Measurements from ENCODE around the gene OOSP1. TPM values are rescaled to one million over a fixed set of nuclear protein-coding genes. Genes with fewer than 3 reads are reported as not detected.
"Not testable (repeated sequence)": the region's sequence is repeated elsewhere in the genome, so short reads cannot be mapped to it uniquely, and the experiment has no call there.

The OOSP1 gene, protein sequence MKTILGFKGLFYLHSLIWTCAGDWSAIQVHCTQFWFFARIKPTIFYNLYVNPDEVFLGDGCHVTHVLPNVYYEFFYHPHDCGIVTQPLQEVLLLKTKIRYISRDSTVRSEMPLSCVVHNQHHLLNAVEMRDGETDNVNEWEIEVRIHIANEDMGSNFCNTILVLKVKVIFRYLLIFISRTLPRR
- total RNA-seq (0.48 TPM), polyA plus RNA-seq (not detected)

DNA sequence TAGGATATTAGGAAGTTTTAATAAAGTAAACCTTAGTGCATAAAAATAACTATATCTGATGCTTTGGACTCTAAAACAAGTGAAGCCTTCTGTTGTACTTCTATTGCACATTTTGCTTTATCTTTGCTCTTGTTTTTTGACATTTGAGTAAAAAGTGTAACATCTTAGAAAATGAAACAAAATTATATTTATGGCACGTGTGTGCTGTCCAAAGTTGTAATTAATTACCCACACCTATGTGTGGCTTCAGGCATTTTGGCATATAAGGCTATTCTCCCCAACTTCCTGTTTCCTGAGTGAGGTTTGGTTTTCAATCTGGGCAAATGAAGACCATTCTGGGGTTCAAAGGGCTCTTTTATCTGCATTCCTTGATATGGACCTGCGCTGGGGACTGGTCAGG lies at the start of gene OOSP1:
Gene OOSP1 (plus strand): TSS at position 301 of the 400 bp plus-strand sequence. CDS start 23 bp downstream, at position 324.
- WGBS = 66% methylated on average over 2 of the region's 2 CpGs
- Histone ChIP-seq H3K4me1 (ENCODE audit: insufficient read depth) (no peaks in the 10 kb centered on the region), H3K36me3 (ENCODE audit: insufficient read depth) (no peaks in the 10 kb centered on the region), H3K27ac (ENCODE audit: low read depth) (no peak within 1 kb of the TSS), H3K4me3 (ENCODE audit: low read depth, low read length) (no peak within 1 kb of the TSS)
- no peak for DNase-seq (ENCODE audit: extremely low spot score)

DNA sequence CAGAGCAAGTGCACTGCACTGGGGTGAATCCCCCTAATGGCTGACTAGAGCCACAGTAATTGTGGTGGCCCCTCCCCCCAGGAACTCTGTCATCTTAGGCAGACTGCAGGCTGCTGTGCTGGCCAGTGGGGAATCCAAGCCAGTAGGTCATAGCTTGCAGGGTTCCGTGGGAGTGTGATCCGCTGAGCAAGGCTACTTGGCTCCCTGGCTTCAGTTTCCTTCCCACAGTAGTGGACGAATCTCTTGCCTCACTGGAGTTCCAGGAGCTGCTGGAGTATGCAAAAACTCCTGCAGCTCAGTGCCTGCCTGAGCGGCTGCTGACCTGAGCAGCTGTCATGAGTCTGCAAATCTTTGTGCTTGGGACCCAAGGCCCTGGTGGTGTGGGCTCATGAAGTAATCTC lies 46.5 kb upstream of the OOSP1 start:
- no peak for DNase-seq (ENCODE audit: extremely low spot score)
- Histone ChIP-seq H3K4me1 (ENCODE audit: insufficient read depth) (no peaks in the 10 kb centered on the region), H3K36me3 (ENCODE audit: insufficient read depth) (no peaks in the 10 kb centered on the region), H3K27ac (ENCODE audit: low read depth) (no peak overlapping the region), H3K4me3 (ENCODE audit: low read depth, low read length) (no peak overlapping the region)
- 27% methylated on average over 4 of the region's 4 CpGs for WGBS

GRCh38 chr11:59894616-59895015 lies 43.6 kb upstream of the OOSP1 start:
- Histone ChIP-seq H3K36me3 (ENCODE audit: insufficient read depth) (no peaks in the 10 kb centered on the region), H3K4me3 (ENCODE audit: low read depth, low read length) (no peak overlapping the region), H3K27ac (ENCODE audit: low read depth) (no peak overlapping the region), H3K4me1 (ENCODE audit: insufficient read depth) (no peaks in the 10 kb centered on the region)
- WGBS = 85% methylated on average over 1 of the region's 1 CpG
- DNase-seq (ENCODE audit: extremely low spot score) = no peak

GRCh38 chr11:59898046-59898445 lies 40.2 kb upstream of the OOSP1 start:
- H3K27ac ChIP-seq (ENCODE audit: low read depth) = no peak overlapping the region
- no peaks in the 10 kb centered on the region for H3K36me3 ChIP-seq (ENCODE audit: insufficient read depth)
- no peak overlapping the region for H3K4me3 ChIP-seq (ENCODE audit: low read depth, low read length)
- WGBS = 95% methylated on average over 31 of the region's 31 CpGs
- no peak for DNase-seq (ENCODE audit: extremely low spot score)
- no peaks in the 10 kb centered on the region for H3K4me1 ChIP-seq (ENCODE audit: insufficient read depth)

DNA sequence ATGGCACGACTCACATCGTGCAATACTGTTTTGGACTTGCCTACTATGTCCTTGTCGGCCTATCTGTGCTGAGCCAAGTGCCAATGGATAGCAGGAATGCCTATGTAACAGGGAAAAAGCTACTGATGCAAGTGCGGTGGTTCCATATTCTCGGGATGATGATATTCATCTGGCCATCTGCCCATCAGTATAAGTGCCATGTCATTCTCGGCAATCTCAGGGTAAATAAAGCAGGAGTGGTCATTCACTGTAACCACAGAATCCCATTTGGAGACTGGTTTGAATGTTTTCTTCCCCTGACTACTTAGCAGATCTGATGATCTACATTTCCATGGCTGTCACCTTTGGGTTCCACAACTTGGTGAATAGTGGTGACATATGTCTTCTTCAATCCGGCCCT lies 39.6 kb upstream of the OOSP1 start:
- H3K36me3 ChIP-seq (ENCODE audit: insufficient read depth) = no peaks in the 10 kb centered on the region
- no peak overlapping the region for H3K4me3 ChIP-seq (ENCODE audit: low read depth, low read length)
- no peaks in the 10 kb centered on the region for H3K4me1 ChIP-seq (ENCODE audit: insufficient read depth)
- no peak for DNase-seq (ENCODE audit: extremely low spot score)
- H3K27ac ChIP-seq (ENCODE audit: low read depth) = no peak overlapping the region
- WGBS = 80% methylated on average over 7 of the region's 7 CpGs

DNA sequence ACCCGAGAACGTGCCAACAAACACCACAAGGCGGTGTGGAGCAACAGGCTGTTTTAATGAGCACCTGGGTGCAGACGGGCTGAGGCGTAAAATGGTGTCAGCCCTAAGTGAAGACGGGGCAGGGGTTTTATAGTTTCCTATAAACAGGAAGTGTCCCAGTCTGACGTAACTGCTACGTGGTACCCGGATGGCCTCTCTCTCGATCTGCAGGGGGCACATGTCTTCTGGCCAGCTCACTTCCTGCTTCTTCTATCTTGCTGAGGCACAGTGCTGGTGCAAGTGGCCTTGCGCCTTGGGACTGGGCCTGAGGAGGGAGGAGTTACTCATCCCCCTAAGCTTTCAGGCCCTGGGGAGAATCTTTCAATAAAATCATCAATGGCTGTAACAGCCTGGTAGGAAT lies 38.7 kb upstream of the OOSP1 start:
- H3K4me1 ChIP-seq (ENCODE audit: insufficient read depth) = no peaks in the 10 kb centered on the region
- no peak for DNase-seq (ENCODE audit: extremely low spot score)
- H3K27ac ChIP-seq (ENCODE audit: low read depth) = no peak overlapping the region
- no peak overlapping the region for H3K4me3 ChIP-seq (ENCODE audit: low read depth, low read length)
- no peaks in the 10 kb centered on the region for H3K36me3 ChIP-seq (ENCODE audit: insufficient read depth)
- WGBS = 64% methylated on average over 11 of the region's 11 CpGs

- no peaks in the 10 kb centered on the region for H3K36me3 ChIP-seq (ENCODE audit: insufficient read depth)
- no peaks in the 10 kb centered on the region for H3K4me1 ChIP-seq (ENCODE audit: insufficient read depth)
- no peak overlapping the region for H3K27ac ChIP-seq (ENCODE audit: low read depth)
- no peak for DNase-seq (ENCODE audit: extremely low spot score)
- H3K4me3 ChIP-seq (ENCODE audit: low read depth, low read length) = no peak overlapping the region
- WGBS = 71% methylated on average over 6 of the region's 6 CpGs
Measured at GRCh38 chr11:59900366-59901126, 37.7 kb upstream of the OOSP1 start.

DNA sequence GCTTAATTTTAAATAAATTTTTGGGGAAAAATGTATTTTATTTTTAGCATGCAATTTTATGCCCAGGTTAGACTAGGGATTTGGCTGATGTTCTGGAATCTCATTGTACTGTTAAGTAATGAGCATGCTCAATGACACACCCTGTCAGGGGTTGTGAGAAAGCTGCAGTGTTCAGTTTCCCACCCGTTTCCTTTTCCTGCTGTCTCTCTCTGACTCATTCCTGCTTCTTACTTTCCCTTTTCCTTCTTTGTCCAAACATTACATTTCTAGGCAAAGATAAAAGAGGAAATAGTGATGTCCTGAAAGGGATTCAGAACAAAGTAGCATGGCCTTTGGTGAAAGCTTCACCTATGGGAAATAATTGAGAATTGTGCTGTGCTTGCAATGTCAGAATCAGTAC lies 36.9 kb upstream of the OOSP1 start:
- no peaks in the 10 kb centered on the region for H3K36me3 ChIP-seq (ENCODE audit: insufficient read depth)
- no peaks in the 10 kb centered on the region for H3K4me1 ChIP-seq (ENCODE audit: insufficient read depth)
- H3K27ac ChIP-seq (ENCODE audit: low read depth) = no peak overlapping the region
- H3K4me3 ChIP-seq (ENCODE audit: low read depth, low read length) = no peak overlapping the region
- WGBS = 41% methylated on average over 1 of the region's 1 CpG
- DNase-seq (ENCODE audit: extremely low spot score) = no peak

DNA sequence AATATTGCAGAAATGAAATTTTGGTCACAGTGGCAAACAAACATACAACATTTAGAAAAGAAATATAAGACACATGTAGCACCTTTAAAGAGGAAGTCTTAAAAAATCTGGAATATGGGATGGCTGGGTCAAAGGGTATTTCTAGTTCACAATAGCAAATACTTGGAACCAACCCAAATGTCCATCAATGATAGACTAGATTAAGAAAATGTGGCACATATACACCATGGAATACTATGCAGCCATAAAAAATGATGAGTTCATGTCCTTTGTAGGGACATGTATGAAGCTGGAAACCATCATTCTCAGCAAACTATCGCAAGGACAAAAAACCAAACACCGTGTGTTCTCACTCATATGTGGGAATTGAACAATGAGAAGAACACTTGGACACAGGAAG lies 34.7 kb upstream of the OOSP1 start:
- H3K27ac ChIP-seq (ENCODE audit: low read depth); H3K4me1 ChIP-seq (ENCODE audit: insufficient read depth); H3K4me3 ChIP-seq (ENCODE audit: low read depth, low read length); DNase-seq (ENCODE audit: extremely low spot score); H3K36me3 ChIP-seq (ENCODE audit: insufficient read depth): not testable (repeated sequence)
- 94% methylated on average over 2 of the region's 2 CpGs for WGBS

GRCh38 chr11:59918480-59918879 lies 19.8 kb upstream of the OOSP1 start:
- Histone ChIP-seq H3K36me3 (ENCODE audit: insufficient read depth) (no peaks in the 10 kb centered on the region), H3K27ac (ENCODE audit: low read depth) (no peak overlapping the region)
- no peak for DNase-seq (ENCODE audit: extremely low spot score)

DNA sequence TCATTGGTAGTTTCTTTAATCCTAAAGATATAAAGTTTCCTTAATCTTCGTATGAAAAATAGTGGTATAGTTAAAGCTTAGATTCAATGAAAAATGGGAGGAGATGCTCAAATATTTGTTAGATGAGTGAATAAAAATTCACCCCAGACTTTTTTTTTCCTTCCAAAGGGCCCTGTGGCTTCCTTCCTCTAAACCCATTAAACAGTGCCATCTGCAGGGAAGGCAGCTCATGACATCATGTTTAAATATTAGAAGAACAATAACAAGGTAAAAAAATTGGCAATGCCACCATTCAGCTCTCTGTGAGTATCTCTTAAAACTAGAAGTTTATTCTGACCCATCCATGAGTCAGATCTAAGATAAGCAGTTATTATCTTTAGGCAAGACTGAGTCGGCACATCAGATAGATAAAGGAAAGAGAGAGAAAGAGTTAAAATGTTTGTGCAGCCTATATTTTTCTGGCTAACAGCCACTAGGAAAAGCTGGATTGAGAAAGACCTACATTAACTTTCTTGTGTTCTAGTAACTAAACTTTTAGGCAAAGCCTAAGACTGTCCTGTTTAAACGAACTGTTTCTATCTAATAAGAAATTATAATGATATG lies 19.1 kb upstream of the OOSP1 start:
- H3K4me1 ChIP-seq (ENCODE audit: insufficient read depth) = no peaks in the 10 kb centered on the region
- H3K4me3 ChIP-seq (ENCODE audit: low read depth, low read length) = no peak overlapping the region
- DNase-seq (ENCODE audit: extremely low spot score) = no peak
- WGBS = 33% methylated on average over 3 of the region's 3 CpGs
- no peaks in the 10 kb centered on the region for H3K36me3 ChIP-seq (ENCODE audit: insufficient read depth)
- no peak overlapping the region for H3K27ac ChIP-seq (ENCODE audit: low read depth)

More at GRCh38 chr11:59918480-59918879, 19.8 kb upstream of the OOSP1 start:
- Histone ChIP-seq H3K4me1 (ENCODE audit: insufficient read depth) (no peaks in the 10 kb centered on the region), H3K4me3 (ENCODE audit: low read depth, low read length) (no peak overlapping the region)
- WGBS = 88% methylated on average over 2 of the region's 2 CpGs

DNA sequence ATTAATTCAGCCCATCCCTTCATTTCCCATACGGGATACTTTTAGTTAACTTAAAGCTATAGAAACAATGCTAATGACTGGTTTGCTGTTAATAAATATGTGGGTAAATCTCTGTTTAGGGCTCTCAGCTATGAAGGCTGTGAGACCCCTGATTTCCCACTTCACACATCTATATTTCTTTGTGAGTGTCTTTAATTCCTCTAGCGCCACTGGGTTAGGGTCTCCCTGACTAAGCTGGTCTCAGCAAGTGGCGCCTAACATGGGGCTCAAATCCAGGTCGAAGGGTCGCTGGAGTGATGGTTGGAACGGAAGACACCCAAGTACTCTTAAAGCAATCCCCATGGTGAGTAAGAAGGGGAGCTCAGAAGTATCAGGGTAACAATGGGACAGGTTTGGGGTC lies 14.4 kb upstream of the OOSP1 start:
- H3K36me3 ChIP-seq (ENCODE audit: insufficient read depth) = no peaks in the 10 kb centered on the region
- no peaks in the 10 kb centered on the region for H3K4me1 ChIP-seq (ENCODE audit: insufficient read depth)
- WGBS = 95% methylated on average over 6 of the region's 6 CpGs
- no peak for DNase-seq (ENCODE audit: extremely low spot score)
- no peak overlapping the region for H3K4me3 ChIP-seq (ENCODE audit: low read depth, low read length)
- H3K27ac ChIP-seq (ENCODE audit: low read depth) = no peak overlapping the region

DNA sequence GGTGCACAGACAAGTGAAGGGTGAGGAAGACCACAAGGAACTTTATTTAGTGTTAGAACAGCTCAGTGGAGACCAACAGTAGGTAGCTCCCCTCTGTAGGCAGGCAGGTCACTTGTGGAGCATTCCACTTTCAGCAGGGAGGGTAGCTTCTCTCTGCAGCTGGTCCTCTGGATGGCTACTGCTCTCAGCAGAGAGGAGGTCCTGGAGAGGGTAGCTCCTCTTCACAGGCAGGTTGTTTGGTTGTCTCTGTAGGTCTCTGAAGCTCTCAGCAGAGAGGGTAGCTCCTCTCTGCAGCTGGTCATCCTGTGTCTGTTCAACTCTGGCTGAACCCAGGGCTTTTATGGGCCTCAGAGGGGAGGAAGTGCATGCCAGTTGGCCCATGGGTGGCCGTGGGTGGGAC lies 6.5 kb upstream of the OOSP1 start:
- no peak for DNase-seq (ENCODE audit: extremely low spot score)
- H3K36me3 ChIP-seq (ENCODE audit: insufficient read depth) = no peaks in the 10 kb centered on the region
- no peak overlapping the region for H3K27ac ChIP-seq (ENCODE audit: low read depth)
- H3K4me1 ChIP-seq (ENCODE audit: insufficient read depth) = no peaks in the 10 kb centered on the region
- no peak overlapping the region for H3K4me3 ChIP-seq (ENCODE audit: low read depth, low read length)
- WGBS = 80% methylated on average over 1 of the region's 1 CpG

GRCh38 chr11:59938718-59939117 lies 486 bp downstream of the OOSP1 start:
- 98% methylated on average over 3 of the region's 3 CpGs for WGBS
- Histone ChIP-seq H3K36me3 (ENCODE audit: insufficient read depth) (no peaks in the 10 kb centered on the region), H3K4me3 (ENCODE audit: low read depth, low read length) (no peak overlapping the region), H3K27ac (ENCODE audit: low read depth) (no peak overlapping the region), H3K4me1 (ENCODE audit: insufficient read depth) (no peaks in the 10 kb centered on the region)
- DNase-seq (ENCODE audit: extremely low spot score) = no peak

Measured in urinary bladder (tissue), 4 donors.